ENCODE measurements around the gene ALAS1.

Gene ALAS1

GRCh38 chr3:52249683-52250082, 51.7 kb downstream of the ALAS1 start:
- DNase-seq (ENCODE audit: low spot score): no peak

- no peak for DNase-seq (ENCODE audit: low spot score)
Measured at GRCh38 chr3:52250122-52250521, 52.2 kb downstream of the ALAS1 start.

- peak; percentile 30 for DNase-seq (ENCODE audit: low spot score)
Measured at GRCh38 chr3:52253314-52254304, 55.6 kb downstream of the ALAS1 start.

DNA sequence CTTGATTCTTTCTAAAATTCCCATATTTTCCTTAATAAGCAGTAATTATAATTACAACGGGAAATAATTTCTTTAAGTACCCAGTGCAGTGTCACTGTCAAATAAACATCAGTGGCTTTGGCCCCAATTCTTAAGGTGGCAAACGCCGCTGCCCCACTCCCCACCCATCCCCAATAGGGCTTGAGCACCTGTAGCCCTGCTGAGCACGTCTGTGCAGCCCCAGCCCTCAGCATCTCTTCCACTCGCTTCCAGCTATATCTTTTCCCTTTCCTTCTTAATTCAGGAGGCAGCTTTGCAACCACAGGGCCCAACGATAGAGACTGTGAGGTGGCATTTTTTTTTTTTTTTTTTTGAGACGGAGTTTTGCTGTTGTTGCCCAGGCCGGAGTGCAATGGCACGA, 56.6 kb downstream of the ALAS1 start:
- no peak for DNase-seq (ENCODE audit: low spot score)

- DNase-seq (ENCODE audit: low spot score): no peak
Measured at GRCh38 chr3:52256159-52256558, 58.2 kb downstream of the ALAS1 start.

DNA sequence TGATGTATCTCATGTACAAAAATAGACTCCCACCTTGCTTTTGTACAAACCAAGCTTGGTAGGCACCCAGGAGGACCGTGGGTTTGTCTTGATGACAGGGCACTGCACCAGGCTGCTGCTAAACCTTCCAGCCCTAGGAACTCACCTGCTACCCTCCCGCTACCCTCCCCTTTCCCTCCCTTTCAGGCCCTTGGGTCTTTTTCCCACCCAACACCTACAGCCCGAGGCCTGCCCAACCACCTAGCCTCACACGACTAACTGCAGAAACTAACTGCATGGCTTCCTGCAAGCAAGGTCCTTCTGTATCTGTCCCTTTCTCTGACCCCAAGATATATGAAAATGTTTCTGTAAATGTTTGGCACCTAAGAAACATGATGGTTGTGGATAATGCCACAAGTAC, 58.7 kb downstream of the ALAS1 start:
- no peak for DNase-seq (ENCODE audit: low spot score)

DNA sequence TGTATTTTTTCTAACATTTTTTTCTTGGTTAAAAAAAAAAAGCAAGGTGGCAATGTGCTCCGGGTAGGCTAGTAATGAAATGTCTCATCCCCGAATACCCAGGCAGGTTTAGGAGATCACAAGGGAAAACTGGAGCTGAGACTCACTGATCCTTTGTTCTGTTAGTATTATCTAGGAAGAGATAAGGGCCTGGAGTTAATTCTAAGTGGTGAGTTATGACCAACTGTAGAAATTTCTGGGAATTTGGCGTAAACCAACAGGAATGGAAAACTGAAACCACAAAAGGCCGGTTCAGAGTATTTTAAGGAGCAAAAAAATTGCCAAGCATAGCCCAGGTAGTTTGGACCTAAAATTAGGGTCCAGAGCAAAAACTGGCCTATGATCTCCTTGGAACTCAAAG, 60.0 kb downstream of the ALAS1 start:
- no peak for DNase-seq (ENCODE audit: low spot score)

DNA sequence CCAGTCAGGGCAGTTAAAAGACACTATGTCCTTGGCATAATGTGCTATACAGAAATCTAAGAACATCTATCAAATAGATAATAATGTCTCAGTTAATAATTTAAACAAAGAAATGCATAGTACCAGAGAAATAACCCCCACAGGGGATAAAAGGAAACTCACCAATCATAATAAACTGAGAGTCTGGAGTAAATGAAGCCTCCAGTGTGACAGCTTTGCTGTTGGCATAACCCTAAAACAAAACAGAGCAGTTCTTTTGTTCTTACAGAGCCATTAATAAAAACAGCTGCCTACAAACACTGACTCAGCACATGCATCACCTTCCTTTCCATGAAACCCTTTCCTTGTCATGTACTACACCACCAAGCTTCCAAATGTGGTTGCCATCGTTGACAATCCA, 61.1 kb downstream of the ALAS1 start:
- no peak for DNase-seq (ENCODE audit: low spot score)

- DNase-seq (ENCODE audit: low spot score): no peak
Measured at GRCh38 chr3:52259448-52259847, 61.5 kb downstream of the ALAS1 start.

DNA sequence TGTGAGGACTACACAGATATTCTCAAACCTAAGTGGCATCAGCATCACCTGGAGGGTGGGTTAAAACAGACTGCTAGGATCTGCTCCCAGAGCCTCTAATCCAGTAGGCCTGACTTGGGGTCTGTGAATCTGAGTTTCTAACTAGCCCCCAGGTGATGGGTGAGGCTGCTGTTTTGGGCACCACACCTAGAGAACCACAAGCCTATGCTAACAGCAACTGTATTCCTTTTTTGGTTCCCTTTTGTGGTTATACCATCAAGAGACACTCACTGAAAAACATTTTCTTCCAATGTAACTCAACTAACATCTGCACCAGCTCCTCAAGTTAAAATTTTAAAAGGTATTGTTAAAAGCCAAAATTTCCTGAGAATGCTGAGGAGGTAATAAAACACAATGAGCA, 64.5 kb downstream of the ALAS1 start:
- DNase-seq (ENCODE audit: low spot score): no peak
